K562 (cell line): ENCODE data around the gene CPA4. TPM values are rescaled to one million over a fixed set of nuclear protein-coding genes. Genes with fewer than 3 reads are reported as not detected.

Experiments
- ATAC-seq: fragments of 200-7000 bp; cut with Tn5 transposase; 3 replicates; pipeline ENCODE4 v1.9.1; 2020; ENCODE audit warnings: moderate library complexity
- BruUV-seq: library from RNA; stranded (reverse); fragments of 400-500 nt; replicated peaks from 2 replicates; lab custom pipeline; 2021; lab: Mats Ljungman, UMichigan
- CTCF ChIA-PET: fragments of 300-600 bp; formaldehyde crosslinking; extraction: SDS; loops from one replicate; lab custom pipeline; 2021; ENCODE audit warnings: low intra/inter-chr PET ratio; lab: Yijun Ruan, JAX
- POLR2A ChIA-PET: fragments of 300-600, 350-650 bp; sonication (Branson Sonifier 250); formaldehyde crosslinking; extraction: SDS; loops from one replicate; lab custom pipeline; 2021; ENCODE audit warnings: antibody characterized with exemption, inconsistent platforms; lab: Yijun Ruan, JAX
- DNase-seq, 4 experiments: peaks; one replicate each; pipeline versions ENCODE4 v3.0.0 to v3.0.0-alpha.2; 2011 to 2018; ENCODE audit warnings: low spot score in 3 of 4, mixed read lengths in 3 of 4; ENCODE audit errors: extremely low read depth in 1 of 4
- FAIRE-seq: peaks from 2 replicates; lab custom pipeline; 2011; peaks lifted over from hg19 to GRCh38; lab: Jason Lieb, UNC
- H2AFZ ChIP-seq: 2 replicates; pipeline ENCODE4 v1.6.0; 2011; ENCODE audit warnings: low read depth, low read length, control low read depth, inconsistent platforms
- H3K27ac ChIP-seq: fragments of 200-600 bp; 3 replicates; pipeline ENCODE4 v1.8.0; 2011; ENCODE audit warnings: low read depth, mild to moderate bottlenecking, control low read depth, inconsistent platforms, low read length, moderate library complexity, mixed read lengths; ENCODE audit errors: extremely low read depth
- H3K27me3 ChIP-seq, 2 experiments: fragments of 300-600 bp in 1 of 2; 2 replicates in 1 of 2; 3 replicates in 1 of 2; pipeline versions ENCODE4 v1.6.0 to v1.8.0; 2011; ENCODE audit warnings: inconsistent platforms in 2 of 2, low read length in 2 of 2, mild to moderate bottlenecking in 1 of 2, mixed read lengths in 1 of 2, moderate library complexity in 1 of 2; ENCODE audit not compliant: control insufficient read depth in 2 of 2, insufficient read depth in 2 of 2
- H3K36me3 ChIP-seq: fragments of 300-600 bp; 3 replicates; pipeline ENCODE4 v1.8.0; 2011; ENCODE audit warnings: mild to moderate bottlenecking, low read length, inconsistent platforms; ENCODE audit not compliant: control insufficient read depth, insufficient read depth
- H3K4me1 ChIP-seq, 2 experiments: fragments of 200-600 bp in 1 of 2; replicated peaks in 1 of 2; 2 replicates in 1 of 2; 3 replicates in 1 of 2; pipeline versions ENCODE4 v1.5.1 to v1.8.0; 2011; ENCODE audit warnings: inconsistent platforms in 2 of 2, low read length in 2 of 2, mild to moderate bottlenecking in 1 of 2, mixed read lengths in 1 of 2, moderate library complexity in 1 of 2; ENCODE audit not compliant: control insufficient read depth in 2 of 2, insufficient read depth in 2 of 2
- H3K4me2 ChIP-seq: 2 replicates; pipeline ENCODE4 v1.6.1; 2011; ENCODE audit warnings: low read length, control low read depth, inconsistent platforms, mixed read lengths; ENCODE audit not compliant: insufficient read depth
- H3K4me3 ChIP-seq: fragments of 200-600 bp; sonication (generic), shearing (Covaris generic); 2 replicates; pipeline ENCODE4 v1.5.1; 2016; ENCODE audit warnings: control low read depth, inconsistent platforms
- H3K79me2 ChIP-seq: fragments of 200-600 bp; 3 replicates; pipeline ENCODE4 v1.8.0; 2011; ENCODE audit warnings: low read length, inconsistent platforms; ENCODE audit not compliant: control insufficient read depth, insufficient read depth
- H3K9ac ChIP-seq, 2 experiments: 2 replicates each; pipeline versions ENCODE4 v1.6.0 to v1.6.1; 2011; ENCODE audit warnings: low read depth in 2 of 2, low read length in 2 of 2, control low read depth in 1 of 2, inconsistent platforms in 1 of 2, mild to moderate bottlenecking in 1 of 2, mixed read lengths in 1 of 2; ENCODE audit not compliant: insufficient read depth in 1 of 2
- H3K9me1 ChIP-seq: one replicate; pipeline ENCODE4 v1.6.0; 2011; ENCODE audit warnings: inconsistent platforms, mild to moderate bottlenecking, low read length, moderate library complexity; ENCODE audit not compliant: control insufficient read depth, insufficient read depth
- H3K9me3 ChIP-seq: replicated peaks from 2 replicates; pipeline ENCODE4 v1.5.1; 2011; ENCODE audit warnings: low read depth, low read length, inconsistent platforms; ENCODE audit not compliant: control insufficient read depth, insufficient read depth
- H4K20me1 ChIP-seq: replicated peaks from 2 replicates; pipeline ENCODE4 v1.6.1; 2011; ENCODE audit warnings: low read length, inconsistent platforms, mixed read lengths; ENCODE audit not compliant: control insufficient read depth, insufficient read depth
- ARID3A ChIP-seq: IDR thresholded peaks from 2 replicates; pipeline ENCODE4 v1.6.1; 2012; ENCODE audit warnings: low read depth, low read length, improper control_type of control experiment, borderline replicate concordance
- KAT7 ChIP-seq: sonication (generic); formaldehyde crosslinking; IDR thresholded peaks from 2 replicates; pipeline ENCODE4 v1.8.0; 2022; ENCODE audit warnings: missing genetic modification reagents, mild to moderate bottlenecking, borderline replicate concordance
- ZNF184 ChIP-seq: sonication (generic); formaldehyde crosslinking; IDR thresholded peaks from 2 replicates; pipeline ENCODE4 v1.5.0; 2020; ENCODE audit warnings: missing genetic modification reagents
- ZNF280B ChIP-seq: fragments of 250-450 bp; sonication (Bioruptor Pico); IDR thresholded peaks from 2 replicates; pipeline ENCODE4 v1.5.1; 2021; ENCODE audit warnings: mild to moderate bottlenecking
- ZNF395 ChIP-seq: fragments of 200-800 bp; sonication (Bioruptor generic); IDR thresholded peaks from 2 replicates; pipeline ENCODE4 v1.6.1; 2017; ENCODE audit warnings: missing genetic modification characterization, missing compliant biosample characterization
- WGBS: fragments of 100-300 bp; shearing (Covaris generic); methylation state at CpG from one replicate; pipeline ENCODE4 v1.1.6; 2016; ENCODE audit warnings: low coverage, mixed read lengths; ENCODE audit not compliant: insufficient coverage; ENCODE audit errors: missing lambda C conversion rate; 5-methylcytosine and 5-hydroxymethylcytosine counted together
- in situ Hi-C: fragments of 300-500 bp; cut with MboI; formaldehyde crosslinking; loops from 4 replicates; pipeline ENCODE4 v1.15.0; 2018; ENCODE audit warnings: inconsistent platforms, mixed read lengths
- intact Hi-C: fragments of 100-400 bp; cut with micrococcal nuclease; formaldehyde crosslinking; loops from 2 replicates; pipeline ENCODE4 v1.14.2; 2022
- polyA plus RNA-seq, 8 experiments: library from polyadenylated mRNA; depleted of rRNA in 4 of 8; stranded (reverse) in 5 of 8; unstranded in 3 of 8; fragments of >200 nt; fragmentation: Nextera tagmentation in 2 of 8; fragmentation: Illumina TruSeq in 1 of 8; extraction: Ambion mirVana in 2 of 8; extraction: Trizol in 1 of 8; gene quantifications; 2 replicates each; pipeline versions ENCODE4 v1.2.1 to v1.2.3, GENCODE V29; 2011 to 2014; ENCODE audit warnings: inconsistent platforms in 1 of 8, missing spikeins in 1 of 8
- total RNA-seq, 7 experiments: library from RNA; depleted of rRNA in 6 of 7; stranded (reverse); fragments of >200 nt in 6 of 7; fragmentation: Illumina TruSeq in 2 of 7; extraction: Trizol in 2 of 7; gene quantifications; 2 replicates each; pipeline versions ENCODE4 v1.2.1 to v1.2.3, GENCODE V29; 2011 to 2021; ENCODE audit warnings: low replicate concordance in 1 of 7

CPA4 gene
- total and polyA plus RNA-seq, 9 of the 15 experiments (the other 6 are each of a cell fraction or from before 2014, with no cell fraction given), result not detected

GRCh38 chr7:130275826-130276297, 17.1 kb upstream of the CPA4 start:
- in situ Hi-C loops, result no loop called here
- H4K20me1 ChIP-seq, result no peaks in the 10 kb centered on the region
- H3K4me2 ChIP-seq, result no peak overlapping the region
- no TSS peak for BruUV-seq
- no peak for ATAC-seq
- H3K9me1 ChIP-seq, result no peaks in the 10 kb centered on the region
- peaks cover 8 to 9% of the 10 kb centered on the region in 2 experiments; a peak in 4 of 5 replicates for H3K4me1 ChIP-seq
- CTCF ChIA-PET, result no interaction called here
- H3K79me2 ChIP-seq, result no peaks in the 10 kb centered on the region
- intact Hi-C loops, result loop anchor here (5.0 to 10.0 kb wide), 2 partner anchors 204 to 559 kb away; partner anchors contain the start of gene KLHDC10
- no peak for DNase-seq
- POLR2A ChIA-PET, result interaction anchor here (0.7 kb wide), 1 partner anchor 9 kb away, joined by 3 read pairs; no protein-coding TSS in a partner anchor
- 13% methylated on average over 5 of the region's 5 CpGs for WGBS
- H3K27me3 ChIP-seq, result peaks cover 6 to 15% of the 10 kb centered on the region in 2 experiments
- no peak overlapping the region for H3K9ac ChIP-seq
- no peaks in the 10 kb centered on the region for H3K36me3 ChIP-seq
- H3K9me3 ChIP-seq, result no peaks in the 10 kb centered on the region
- H2AFZ ChIP-seq, result no peak overlapping the region
- no peak overlapping the region for H3K27ac ChIP-seq
- no peak for FAIRE-seq
- H3K4me3 ChIP-seq, result no peak overlapping the region
- TF ChIP-seq ZNF280B (no peak), ARID3A (no peak), ZNF395 (CRISPR knock-in tag) (no peak), KAT7 (CRISPR knock-in tag) (no peak), ZNF184 (CRISPR knock-in tag) (no peak)
- TF ChIP-seq, all 486 proteins: peak for 0
